Left ventricle myocardium inferior (tissue), 1 donor: Measurements from ENCODE around the gene DIAPH2. TPM values are rescaled to one million over a fixed set of nuclear protein-coding genes. Genes with fewer than 3 reads are reported as not detected.

ENCODE experiments used
- DNase-seq: peaks from one replicate; pipeline ENCODE4 v3.0.0-alpha.2; 2020
- H3K27ac ChIP-seq: fragments of 200-600 bp; replicated peaks from 2 replicates; pipeline ENCODE4 v1.8.0; 2021
- H3K27me3 ChIP-seq: fragments of 200-600 bp; 2 replicates; pipeline ENCODE4 v1.8.0; 2021; ENCODE audit warnings: low read depth
- H3K36me3 ChIP-seq: fragments of 200-600 bp; 2 replicates; pipeline ENCODE4 v1.8.0; 2021
- H3K4me1 ChIP-seq: fragments of 200-600 bp; 2 replicates; pipeline ENCODE4 v1.8.0; 2021
- H3K4me3 ChIP-seq: fragments of 200-600 bp; 2 replicates; pipeline ENCODE4 v1.8.0; 2021; ENCODE audit warnings: mild to moderate bottlenecking, moderate library complexity
- H3K9me3 ChIP-seq: fragments of 200-600 bp; replicated peaks from 2 replicates; pipeline ENCODE4 v1.8.0; 2021
- intact Hi-C: fragments of 100-400 bp; cut with micrococcal nuclease; formaldehyde crosslinking; loops from one replicate; pipeline ENCODE4 v1.11.0; 2022
- total RNA-seq: library from RNA; stranded (reverse); fragmentation: NEBNext Ultra II Directional; extraction: Animal tissue kit (Norgen Biotek cat#: 25700); gene quantifications from one replicate; pipeline ENCODE4 v1.2.1, GENCODE V29; 2021
- TF ChIP-seq, protein P1 (sequence below): fragments of 200-600 bp; IDR thresholded peaks from 2 replicates; pipeline ENCODE4 v1.8.0; 2021; ENCODE audit warnings: antibody characterized with exemption, mild to moderate bottlenecking, borderline replicate concordance
- donor health status: DM: no; HTN: yes; CAD: no; lungs with severe emphysema.

Gene DIAPH2
- total RNA-seq, 1 donor from 2014 or later, result 9.3 TPM

DNA sequence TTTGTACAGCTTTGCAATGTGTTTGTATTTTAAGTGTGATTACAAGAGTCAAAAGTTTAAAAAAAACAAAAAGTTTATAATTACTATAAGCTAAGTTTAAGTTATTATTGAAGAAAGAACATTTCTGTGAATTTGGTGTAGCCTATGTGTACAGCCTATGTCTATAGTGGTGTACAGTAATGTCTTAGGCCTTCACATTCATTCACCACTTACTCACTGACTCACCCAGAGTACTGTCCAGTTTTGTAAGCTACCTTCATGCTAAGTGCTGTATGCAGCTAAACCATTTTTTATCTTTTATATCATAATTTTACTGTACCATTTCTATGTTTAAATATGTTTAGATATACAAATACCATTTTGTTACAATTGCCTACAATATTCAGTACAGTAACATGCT, 381.3 kb downstream of the DIAPH2 start:
- H3K4me1 ChIP-seq, result no peaks in the 10 kb centered on the region
- H3K4me3 ChIP-seq, result no peak overlapping the region
- intact Hi-C loops, result no loop called here
- no peaks in the 10 kb centered on the region for H3K9me3 ChIP-seq
- DNase-seq, result no peak
- no peaks in the 10 kb centered on the region for H3K36me3 ChIP-seq
- no peak overlapping the region for H3K27ac ChIP-seq
- H3K27me3 ChIP-seq, result no peaks in the 10 kb centered on the region
- TF ChIP-seq, protein P1, sequence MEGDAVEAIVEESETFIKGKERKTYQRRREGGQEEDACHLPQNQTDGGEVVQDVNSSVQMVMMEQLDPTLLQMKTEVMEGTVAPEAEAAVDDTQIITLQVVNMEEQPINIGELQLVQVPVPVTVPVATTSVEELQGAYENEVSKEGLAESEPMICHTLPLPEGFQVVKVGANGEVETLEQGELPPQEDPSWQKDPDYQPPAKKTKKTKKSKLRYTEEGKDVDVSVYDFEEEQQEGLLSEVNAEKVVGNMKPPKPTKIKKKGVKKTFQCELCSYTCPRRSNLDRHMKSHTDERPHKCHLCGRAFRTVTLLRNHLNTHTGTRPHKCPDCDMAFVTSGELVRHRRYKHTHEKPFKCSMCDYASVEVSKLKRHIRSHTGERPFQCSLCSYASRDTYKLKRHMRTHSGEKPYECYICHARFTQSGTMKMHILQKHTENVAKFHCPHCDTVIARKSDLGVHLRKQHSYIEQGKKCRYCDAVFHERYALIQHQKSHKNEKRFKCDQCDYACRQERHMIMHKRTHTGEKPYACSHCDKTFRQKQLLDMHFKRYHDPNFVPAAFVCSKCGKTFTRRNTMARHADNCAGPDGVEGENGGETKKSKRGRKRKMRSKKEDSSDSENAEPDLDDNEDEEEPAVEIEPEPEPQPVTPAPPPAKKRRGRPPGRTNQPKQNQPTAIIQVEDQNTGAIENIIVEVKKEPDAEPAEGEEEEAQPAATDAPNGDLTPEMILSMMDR, result no peak

DNA sequence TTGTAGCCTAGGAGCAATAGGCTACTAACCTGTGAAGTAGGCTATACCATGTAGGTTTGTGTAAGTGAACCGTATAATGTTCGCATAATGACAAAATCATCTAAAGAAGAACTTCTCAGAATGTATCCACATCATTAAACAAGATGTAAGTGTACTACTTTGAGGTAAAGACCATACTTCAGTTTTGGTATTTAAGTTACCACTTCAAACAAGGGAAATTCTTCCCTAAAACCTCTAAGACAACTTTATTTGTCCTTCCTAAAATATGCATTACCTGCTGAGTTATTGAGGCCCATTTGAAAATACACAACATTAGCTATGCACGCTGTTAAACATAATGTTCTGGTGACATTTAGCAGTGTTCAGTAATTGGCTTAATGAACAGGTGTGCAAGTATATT, 381.7 kb downstream of the DIAPH2 start:
- TF ChIP-seq, protein P1, result no peak
- Histone ChIP-seq H3K36me3 (no peaks in the 10 kb centered on the region), H3K27ac (no peak overlapping the region), H3K9me3 (no peaks in the 10 kb centered on the region), H3K4me3 (no peak overlapping the region), H3K27me3 (no peaks in the 10 kb centered on the region), H3K4me1 (no peaks in the 10 kb centered on the region)
- DNase-seq, result no peak
- intact Hi-C loops, result no loop called here

DNA sequence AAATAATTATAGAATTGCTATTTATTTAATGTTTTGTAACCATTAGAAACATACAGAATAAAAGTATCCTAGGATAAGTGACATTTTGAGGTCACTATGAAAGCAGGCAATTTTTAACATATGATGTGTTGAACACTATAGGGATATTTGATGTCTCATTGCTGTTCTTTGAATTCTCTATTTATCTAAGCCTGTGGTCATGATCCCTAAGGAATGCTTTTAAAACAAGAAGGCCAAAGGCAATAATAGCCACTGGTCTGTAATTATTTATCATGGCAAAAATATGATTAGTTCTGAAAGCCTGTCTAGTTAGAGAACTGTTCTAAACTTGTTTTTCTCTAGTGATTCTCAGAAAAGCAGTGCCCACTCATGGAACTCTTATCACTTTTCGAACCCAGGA, 385.7 kb downstream of the DIAPH2 start:
- H3K9me3 ChIP-seq, result no peaks in the 10 kb centered on the region
- H3K27ac ChIP-seq, result no peak overlapping the region
- H3K4me3 ChIP-seq, result no peak overlapping the region
- no peaks in the 10 kb centered on the region for H3K4me1 ChIP-seq
- DNase-seq, result no peak
- TF ChIP-seq, protein P1, result no peak
- H3K27me3 ChIP-seq, result no peaks in the 10 kb centered on the region
- intact Hi-C loops, result no loop called here
- no peaks in the 10 kb centered on the region for H3K36me3 ChIP-seq

DNA sequence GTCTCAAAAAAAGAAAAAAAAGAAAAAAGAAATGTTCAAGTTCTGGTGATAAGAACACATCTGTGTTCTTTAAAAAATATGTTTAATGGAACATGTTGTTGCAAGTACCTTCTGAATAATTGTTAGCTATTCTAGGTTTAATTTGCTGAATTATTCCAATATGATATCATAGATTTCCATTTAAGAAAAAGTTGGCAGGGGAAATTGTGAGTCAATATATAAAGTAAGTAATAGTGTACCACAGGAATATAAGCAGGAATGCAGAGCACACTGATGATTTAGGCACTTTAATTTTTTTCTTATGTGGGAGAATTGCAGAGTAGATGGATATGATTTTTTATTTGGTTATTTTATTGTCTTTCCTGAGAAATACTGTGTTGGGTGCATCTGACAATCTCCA, 389.8 kb downstream of the DIAPH2 start:
- intact Hi-C loops, result no loop called here
- TF ChIP-seq, protein P1, result no peak

DNA sequence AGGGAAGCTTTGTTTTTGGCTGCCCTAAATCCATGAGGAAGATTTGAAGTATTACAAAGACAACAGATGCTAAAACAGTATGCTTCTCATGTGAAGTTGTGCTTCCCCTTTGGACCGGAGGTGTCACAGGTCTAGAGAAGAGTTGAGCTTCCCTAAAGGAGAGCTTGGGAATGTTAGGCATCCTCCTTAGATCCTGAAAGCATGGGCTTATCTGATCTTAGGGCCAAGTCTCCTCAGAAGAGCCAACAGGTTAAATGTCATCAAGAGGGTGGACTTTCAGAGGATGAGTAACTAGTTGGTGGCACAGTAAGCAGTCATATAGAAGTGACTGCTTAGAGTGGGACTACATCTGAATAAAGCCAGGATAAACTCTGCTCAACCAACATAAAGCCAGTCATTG, 404.5 kb downstream of the DIAPH2 start:
- intact Hi-C loops, result no loop called here
- DNase-seq, result no peak
- Histone ChIP-seq H3K4me3 (no peak overlapping the region), H3K27me3 (no peaks in the 10 kb centered on the region), H3K27ac (no peak overlapping the region), H3K36me3 (no peaks in the 10 kb centered on the region), H3K9me3 (no peaks in the 10 kb centered on the region), H3K4me1 (no peaks in the 10 kb centered on the region)
- TF ChIP-seq, protein P1, result no peak

More for the DNA sequence above, 389.8 kb downstream of the DIAPH2 start:
- H3K27me3 ChIP-seq, result no peaks in the 10 kb centered on the region
- no peaks in the 10 kb centered on the region for H3K36me3 ChIP-seq
- no peaks in the 10 kb centered on the region for H3K4me1 ChIP-seq
- no peaks in the 10 kb centered on the region for H3K9me3 ChIP-seq
- no peak overlapping the region for H3K4me3 ChIP-seq
- no peak for DNase-seq
- no peak overlapping the region for H3K27ac ChIP-seq

DNA sequence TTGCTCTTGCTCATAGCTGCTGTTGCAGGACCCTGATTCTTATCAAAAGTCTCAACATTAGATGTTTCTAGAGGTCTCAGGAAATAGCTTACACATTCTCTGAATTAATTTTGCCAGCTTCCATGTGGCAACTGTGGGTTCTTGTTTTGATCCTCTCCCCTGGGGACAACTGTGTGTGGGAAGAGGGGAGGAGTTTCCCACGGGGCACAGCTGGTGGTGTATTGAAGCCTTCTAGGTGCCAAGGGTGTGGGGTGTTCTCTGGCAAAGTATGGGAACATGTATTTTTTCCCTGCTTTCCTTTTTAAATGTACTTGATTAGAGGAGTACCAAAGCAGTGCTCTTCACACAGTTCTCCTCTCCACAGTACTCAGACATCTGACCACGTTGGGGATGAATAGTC, 411.7 kb downstream of the DIAPH2 start:
- no peaks in the 10 kb centered on the region for H3K27me3 ChIP-seq
- H3K4me1 ChIP-seq, result no peaks in the 10 kb centered on the region
- DNase-seq, result no peak
- no peaks in the 10 kb centered on the region for H3K9me3 ChIP-seq
- H3K4me3 ChIP-seq, result no peak overlapping the region
- intact Hi-C loops, result no loop called here
- no peaks in the 10 kb centered on the region for H3K36me3 ChIP-seq
- TF ChIP-seq, protein P1, result no peak
- H3K27ac ChIP-seq, result no peak overlapping the region
